Measurements from ENCODE around the gene CHRM4. TPM values are rescaled to one million over a fixed set of nuclear protein-coding genes. Genes with fewer than 3 reads are reported as not detected.

Gene CHRM4
- total RNA-seq, 3 donors from 2014 or later (not counting 1 experiment from before 2014, with no cell fraction given) = 2.2 to 6.5 (median 3.7) TPM

DNA sequence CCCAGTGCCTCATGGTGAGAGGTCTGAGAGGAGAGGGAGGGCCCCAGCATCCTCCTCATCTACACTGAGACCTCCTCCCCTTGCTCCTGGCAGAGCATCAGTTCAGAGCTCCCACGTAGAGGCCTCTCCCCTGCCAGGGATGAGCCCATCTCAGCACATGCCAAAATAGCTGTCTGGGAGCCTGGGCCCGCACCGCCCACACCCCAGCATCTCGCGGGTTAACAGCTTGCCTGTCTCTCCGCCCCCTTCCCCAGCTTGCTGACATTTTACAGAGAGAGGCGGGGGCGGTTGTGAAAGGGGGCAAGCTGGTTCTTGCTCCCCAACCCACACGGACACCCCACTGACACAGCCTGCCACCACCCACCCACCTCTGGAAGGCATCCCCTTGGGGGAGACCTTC is 37.9 kb downstream of the CHRM4 start:
- WGBS (ENCODE audit: insufficient coverage) = 51% methylated on average over 9 of the region's 9 CpGs
- Mint-ChIP-seq H3K4me3 (no peak overlapping the region), H3K27ac (peak overlapping the region; percentile 84 to 87), H3K4me1 (peaks cover 77 to 85% of the 10 kb centered on the region in 2 donors), H3K27me3 (ENCODE audit: low read depth in 2 of 2) (no peaks in the 10 kb centered on the region), H3K36me3 (no peaks in the 10 kb centered on the region), H3K9me3 (no peaks in the 10 kb centered on the region)
- Histone ChIP-seq H3K4me1 (ENCODE audit: control insufficient read depth, insufficient read depth, low read length) (peaks cover 90% of the 10 kb centered on the region), H3K36me3 (ENCODE audit: control insufficient read depth, insufficient read depth, low read length) (peaks cover 32% of the 10 kb centered on the region), H3K9me3 (ENCODE audit: control insufficient read depth, insufficient read depth, low read length) (no peaks in the 10 kb centered on the region), H3K27me3 (ENCODE audit: control insufficient read depth, insufficient read depth, low read length) (no peaks in the 10 kb centered on the region), H3K27ac (ENCODE audit: low read length) (peak overlapping the region; percentile 27), H3K4me3 (ENCODE audit: low read length) (no peak overlapping the region)
- intact Hi-C loops (cut with micrococcal nuclease) = no loop called here
- DNase-seq (peak in 1 of 2 donors; percentile 44), ATAC-seq (no peak)
- TF ChIP-seq, protein P1, sequence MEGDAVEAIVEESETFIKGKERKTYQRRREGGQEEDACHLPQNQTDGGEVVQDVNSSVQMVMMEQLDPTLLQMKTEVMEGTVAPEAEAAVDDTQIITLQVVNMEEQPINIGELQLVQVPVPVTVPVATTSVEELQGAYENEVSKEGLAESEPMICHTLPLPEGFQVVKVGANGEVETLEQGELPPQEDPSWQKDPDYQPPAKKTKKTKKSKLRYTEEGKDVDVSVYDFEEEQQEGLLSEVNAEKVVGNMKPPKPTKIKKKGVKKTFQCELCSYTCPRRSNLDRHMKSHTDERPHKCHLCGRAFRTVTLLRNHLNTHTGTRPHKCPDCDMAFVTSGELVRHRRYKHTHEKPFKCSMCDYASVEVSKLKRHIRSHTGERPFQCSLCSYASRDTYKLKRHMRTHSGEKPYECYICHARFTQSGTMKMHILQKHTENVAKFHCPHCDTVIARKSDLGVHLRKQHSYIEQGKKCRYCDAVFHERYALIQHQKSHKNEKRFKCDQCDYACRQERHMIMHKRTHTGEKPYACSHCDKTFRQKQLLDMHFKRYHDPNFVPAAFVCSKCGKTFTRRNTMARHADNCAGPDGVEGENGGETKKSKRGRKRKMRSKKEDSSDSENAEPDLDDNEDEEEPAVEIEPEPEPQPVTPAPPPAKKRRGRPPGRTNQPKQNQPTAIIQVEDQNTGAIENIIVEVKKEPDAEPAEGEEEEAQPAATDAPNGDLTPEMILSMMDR (IDR thresholded peaks at IDR 0.05) = no peak

DNA sequence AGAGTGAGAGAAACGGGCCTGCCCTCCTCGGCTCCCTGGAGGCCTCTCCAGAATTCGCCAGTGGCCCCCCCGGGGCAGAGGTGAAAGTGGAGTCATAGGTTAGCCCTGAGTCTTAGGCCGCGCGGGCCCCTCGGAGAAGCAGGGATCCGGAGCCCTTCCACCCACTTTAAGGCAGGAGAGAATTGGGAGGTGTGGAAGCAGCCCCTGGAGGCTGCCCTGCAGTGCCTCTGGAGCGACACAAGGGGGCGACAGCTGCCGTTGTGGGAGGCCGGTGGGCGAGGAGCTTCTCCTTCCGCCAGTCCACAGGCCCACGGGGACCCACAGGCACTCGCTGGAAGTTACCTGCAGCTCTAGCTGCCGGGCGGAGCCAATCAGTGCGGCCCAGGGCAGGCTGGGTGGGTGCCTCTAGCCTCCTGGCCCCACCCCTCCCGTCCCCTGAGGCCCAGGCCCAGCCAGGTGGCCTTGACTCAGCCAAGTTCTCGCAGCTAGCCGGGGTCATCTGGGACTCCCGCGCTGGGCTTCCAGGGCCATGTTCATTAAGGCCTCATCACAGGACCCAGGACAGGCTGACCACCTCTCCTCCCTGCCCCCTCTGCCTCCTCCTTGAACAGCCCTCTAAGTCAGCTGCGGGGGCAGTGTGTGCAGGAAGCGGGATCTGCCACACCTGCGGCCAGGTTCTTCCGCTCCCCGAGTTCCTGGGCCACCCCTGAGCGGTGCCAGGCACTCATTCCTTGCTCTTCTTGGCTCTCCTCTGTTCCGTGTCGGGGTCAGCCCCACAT is 39.3 kb downstream of the CHRM4 start:
- TF ChIP-seq, protein P1 (IDR thresholded peaks at IDR 0.05) = peak; percentile 99
- DNase-seq (peak; percentile 68 to 92), ATAC-seq (peak; percentile 22 to 35 (median 25))
- no peaks in the 10 kb centered on the region for H3K36me3 Mint-ChIP-seq
- Histone ChIP-seq H3K4me3 (ENCODE audit: low read length) (peak overlapping the region; percentile 11), H3K9me3 (ENCODE audit: control insufficient read depth, insufficient read depth, low read length) (no peaks in the 10 kb centered on the region), H3K27me3 (ENCODE audit: control insufficient read depth, insufficient read depth, low read length) (no peaks in the 10 kb centered on the region), H3K27ac (ENCODE audit: low read length) (peak overlapping the region; percentile 41), H3K4me1 (ENCODE audit: control insufficient read depth, insufficient read depth, low read length) (peaks cover 89% of the 10 kb centered on the region), H3K36me3 (ENCODE audit: control insufficient read depth, insufficient read depth, low read length) (peaks cover 32% of the 10 kb centered on the region)
- H3K27ac Mint-ChIP-seq = peak overlapping the region; percentile 84 to 87
- peaks cover 73 to 82% of the 10 kb centered on the region in 2 donors for H3K4me1 Mint-ChIP-seq
- H3K4me3 Mint-ChIP-seq = peak overlapping the region; percentile 78
- H3K9me3 Mint-ChIP-seq = no peaks in the 10 kb centered on the region
- WGBS (ENCODE audit: insufficient coverage) = 64% methylated on average over 33 of the region's 33 CpGs
- intact Hi-C loops (cut with micrococcal nuclease) = loop anchor here (1.0 kb wide), 1 partner anchor 15 kb away; no protein-coding TSS in a partner anchor
- no peaks in the 10 kb centered on the region for H3K27me3 Mint-ChIP-seq (ENCODE audit: low read depth in 2 of 2)

- Mint-ChIP-seq H3K9me3 (no peaks in the 10 kb centered on the region), H3K27ac (peak overlapping the region; percentile 84 to 87), H3K4me3 (peak overlapping the region; percentile 78), H3K27me3 (ENCODE audit: low read depth in 2 of 2) (no peaks in the 10 kb centered on the region), H3K4me1 (peaks cover 73 to 82% of the 10 kb centered on the region in 2 donors), H3K36me3 (no peaks in the 10 kb centered on the region)
- Histone ChIP-seq H3K4me1 (ENCODE audit: control insufficient read depth, insufficient read depth, low read length) (peaks cover 88% of the 10 kb centered on the region), H3K36me3 (ENCODE audit: control insufficient read depth, insufficient read depth, low read length) (peaks cover 31% of the 10 kb centered on the region), H3K4me3 (ENCODE audit: low read length) (no peak overlapping the region), H3K9me3 (ENCODE audit: control insufficient read depth, insufficient read depth, low read length) (no peaks in the 10 kb centered on the region), H3K27ac (ENCODE audit: low read length) (peak overlapping the region; percentile 41), H3K27me3 (ENCODE audit: control insufficient read depth, insufficient read depth, low read length) (no peaks in the 10 kb centered on the region)
- WGBS (ENCODE audit: insufficient coverage) = 64% methylated on average over 5 of the region's 5 CpGs
- DNase-seq = no peak
- intact Hi-C loops (cut with micrococcal nuclease) = loop anchor here (1.0 kb wide), 1 partner anchor 16 kb away; no protein-coding TSS in a partner anchor
- TF ChIP-seq, protein P1 (IDR thresholded peaks at IDR 0.05) = no peak
- ATAC-seq = no peak
Measured at GRCh38 chr11:46351606-46352005, 40.0 kb downstream of the CHRM4 start.
